Neural progenitor cell (in vitro differentiated cells): ENCODE measurements around the gene ADGRG2. TPM values are rescaled to one million over a fixed set of nuclear protein-coding genes. Genes with fewer than 3 reads are reported as not detected.
"Not testable (repeated sequence)": the region's sequence is repeated elsewhere in the genome, so short reads cannot be mapped to it uniquely, and the experiment has no call there.

Experiments used
- DNase-seq: peaks from one replicate; pipeline ENCODE4 v3.0.0-alpha.2; 2016; ENCODE audit warnings: low spot score
- H2AFZ ChIP-seq: fragments of 200-600 bp; sonication (generic); replicated peaks from 2 replicates; pipeline ENCODE4 v1.6.1; 2016; ENCODE audit warnings: antibody characterized with exemption
- H3F3A ChIP-seq: fragments of 200-600 bp; sonication (generic); 2 replicates; pipeline ENCODE4 v1.6.1; 2016; ENCODE audit warnings: antibody characterized with exemption, low read depth
- H3K27ac ChIP-seq: fragments of 200-600 bp; sonication (generic); 2 replicates; pipeline ENCODE4 v1.5.1; 2016; ENCODE audit warnings: mild to moderate bottlenecking
- H3K27me3 ChIP-seq: fragments of 200-600 bp; sonication (generic); 2 replicates; pipeline ENCODE4 v1.6.1; 2016; ENCODE audit warnings: mild to moderate bottlenecking, moderate library complexity
- H3K36me3 ChIP-seq: fragments of 200-600 bp; sonication (generic); 2 replicates; pipeline ENCODE4 v1.5.1; 2016
- H3K4me1 ChIP-seq: fragments of 200-600 bp; sonication (generic); 2 replicates; pipeline ENCODE4 v1.6.1; 2016; ENCODE audit warnings: mixed run types
- H3K4me2 ChIP-seq: fragments of 200-600 bp; sonication (generic); 2 replicates; pipeline ENCODE4 v1.6.1; 2016
- H3K4me3 ChIP-seq: fragments of 200-600 bp; sonication (generic); 2 replicates; pipeline ENCODE4 v1.5.1; 2016
- H3K79me2 ChIP-seq: fragments of 200-600 bp; sonication (generic); 2 replicates; pipeline ENCODE4 v1.6.1; 2016; ENCODE audit warnings: low read depth
- H3K9ac ChIP-seq: fragments of 200-600 bp; sonication (generic); 2 replicates; pipeline ENCODE4 v1.6.1; 2016
- H3K9me3 ChIP-seq: fragments of 200-600 bp; sonication (generic); 2 replicates; pipeline ENCODE4 v1.5.1; 2016; ENCODE audit warnings: low read depth
- H4K20me1 ChIP-seq: fragments of 200-600 bp; sonication (generic); 2 replicates; pipeline ENCODE4 v1.6.1; 2016; ENCODE audit warnings: low read depth
- H3K27ac Mint-ChIP-seq: 3 replicates; pipeline ENCODE4 v1.8.0; 2021; ENCODE audit warnings: mixed read lengths
- H3K27me3 Mint-ChIP-seq: 2 replicates; pipeline ENCODE4 v1.8.0; 2022; ENCODE audit warnings: low read depth, mild to moderate bottlenecking, inconsistent platforms, moderate library complexity, mixed read lengths; ENCODE audit not compliant: insufficient read depth
- H3K36me3 Mint-ChIP-seq: 3 replicates; pipeline ENCODE4 v1.8.0; 2021; ENCODE audit warnings: mixed read lengths
- H3K4me1 Mint-ChIP-seq: 3 replicates; pipeline ENCODE4 v1.8.0; 2021; ENCODE audit warnings: mixed read lengths
- H3K4me3 Mint-ChIP-seq: 3 replicates; pipeline ENCODE4 v1.8.0; 2021; ENCODE audit warnings: mild to moderate bottlenecking, moderate library complexity, mixed read lengths
- H3K9me3 Mint-ChIP-seq: 3 replicates; pipeline ENCODE4 v1.8.0; 2020; ENCODE audit warnings: mixed read lengths
- CTCF ChIP-seq: fragments of 200-600 bp; sonication (generic); IDR thresholded peaks from 2 replicates; pipeline ENCODE4 v1.5.1; 2017; ENCODE audit warnings: antibody characterized with exemption, mild to moderate bottlenecking
- EZH2 ChIP-seq: fragments of 200-600 bp; sonication (generic); IDR thresholded peaks from 2 replicates; pipeline ENCODE4 v1.6.1; 2017; ENCODE audit warnings: antibody characterized with exemption, mild to moderate bottlenecking, moderate library complexity
- EZH2phosphoT487 ChIP-seq: fragments of 200-600 bp; sonication (generic); IDR thresholded peaks from 2 replicates; pipeline ENCODE4 v1.6.1; 2017; ENCODE audit warnings: antibody characterized with exemption
- total RNA-seq: library from RNA; depleted of rRNA; stranded (reverse); fragments of >200 nt; gene quantifications from 2 replicates; pipeline ENCODE4 v1.2.3, GENCODE V29; 2015; ENCODE audit warnings: low replicate concordance

ADGRG2 gene
- total RNA-seq, 1 donor from 2014 or later = 0.80 TPM

DNA sequence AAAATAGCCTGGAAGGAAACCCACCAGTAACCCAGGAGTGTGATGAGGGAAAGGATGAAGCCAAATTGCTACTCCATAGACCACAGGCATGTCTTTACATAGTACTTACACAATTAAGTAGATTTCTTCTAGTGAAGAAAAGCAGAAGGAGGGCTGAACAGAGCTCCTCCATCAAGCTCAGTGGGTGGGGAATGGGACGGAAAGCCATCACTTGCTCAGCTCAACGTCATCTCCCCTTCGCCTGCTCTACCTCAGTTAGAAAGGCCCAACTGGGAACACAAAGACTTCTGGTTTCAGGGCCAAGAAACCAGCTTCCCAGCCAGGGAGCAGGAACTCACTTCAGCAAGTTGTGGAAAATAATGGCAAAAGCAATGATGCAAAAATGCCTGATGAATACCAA, 36.6 kb downstream of the ADGRG2 start:
- Mint-ChIP-seq H3K9me3 (peaks cover 11% of the 10 kb centered on the region), H3K27me3 (no peaks in the 10 kb centered on the region), H3K27ac (no peak overlapping the region), H3K4me1 (no peaks in the 10 kb centered on the region), H3K4me3 (no peak overlapping the region), H3K36me3 (no peaks in the 10 kb centered on the region)
- no peak for DNase-seq
- Histone ChIP-seq H3K9me3 (no peaks in the 10 kb centered on the region), H3K4me3 (no peak overlapping the region), H3K4me1 (no peaks in the 10 kb centered on the region), H3F3A (no peaks in the 10 kb centered on the region), H3K27ac (no peak overlapping the region), H2AFZ (no peak overlapping the region), H3K36me3 (no peaks in the 10 kb centered on the region), H3K79me2 (no peaks in the 10 kb centered on the region), H4K20me1 (no peaks in the 10 kb centered on the region), H3K9ac (no peak overlapping the region), H3K4me2 (no peak overlapping the region), H3K27me3 (no peaks in the 10 kb centered on the region)
- TF ChIP-seq EZH2phosphoT487 = no peak
- TF ChIP-seq CTCF = no peak
- TF ChIP-seq EZH2 = no peak

DNA sequence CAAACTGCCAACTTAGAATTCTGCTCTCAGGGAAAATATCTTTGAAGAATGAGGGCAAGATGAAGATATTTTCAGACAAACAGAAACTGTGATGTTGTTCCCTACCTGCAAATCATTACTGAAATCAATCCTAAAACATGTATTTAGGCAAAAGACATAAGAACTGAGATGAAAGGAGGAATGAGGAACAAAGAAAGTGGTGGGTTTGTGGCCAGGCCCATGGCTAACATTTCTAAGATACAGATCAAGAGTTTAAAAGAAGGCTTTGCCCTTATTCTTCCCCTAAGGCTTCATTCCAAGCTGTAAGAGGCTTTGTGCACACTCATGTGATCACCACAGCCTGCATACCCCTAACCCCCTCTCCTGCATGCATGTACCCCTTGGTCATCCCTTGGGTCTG, 46.5 kb downstream of the ADGRG2 start:
- Histone ChIP-seq H3K27me3 (no peaks in the 10 kb centered on the region), H3K27ac (no peak overlapping the region), H3F3A (no peaks in the 10 kb centered on the region), H3K79me2 (no peaks in the 10 kb centered on the region), H4K20me1 (no peaks in the 10 kb centered on the region), H2AFZ (no peak overlapping the region), H3K9ac (no peak overlapping the region), H3K4me3 (no peak overlapping the region), H3K4me1 (no peaks in the 10 kb centered on the region), H3K9me3 (no peaks in the 10 kb centered on the region), H3K4me2 (no peak overlapping the region), H3K36me3 (no peaks in the 10 kb centered on the region)
- H3K27ac Mint-ChIP-seq = no peak overlapping the region
- peaks cover 3% of the 10 kb centered on the region for H3K27me3 Mint-ChIP-seq
- no peak overlapping the region for H3K4me3 Mint-ChIP-seq
- TF ChIP-seq EZH2 = no peak
- H3K36me3 Mint-ChIP-seq = no peaks in the 10 kb centered on the region
- H3K4me1 Mint-ChIP-seq = no peaks in the 10 kb centered on the region
- peaks cover 4% of the 10 kb centered on the region for H3K9me3 Mint-ChIP-seq
- DNase-seq = no peak

GRCh38 chrX:19072372-19072771, 49.9 kb downstream of the ADGRG2 start:
- Histone ChIP-seq H2AFZ (no peak overlapping the region), H3K36me3 (no peaks in the 10 kb centered on the region), H3K9ac (no peak overlapping the region), H3F3A (no peaks in the 10 kb centered on the region), H3K4me2 (no peak overlapping the region), H4K20me1 (no peaks in the 10 kb centered on the region), H3K4me1 (no peaks in the 10 kb centered on the region), H3K79me2 (no peaks in the 10 kb centered on the region), H3K27me3 (no peaks in the 10 kb centered on the region), H3K9me3 (no peaks in the 10 kb centered on the region), H3K4me3 (no peak overlapping the region), H3K27ac (no peak overlapping the region)
- no peak overlapping the region for H3K27ac Mint-ChIP-seq
- peaks cover 4% of the 10 kb centered on the region for H3K9me3 Mint-ChIP-seq
- TF ChIP-seq CTCF (no peak), EZH2phosphoT487 (no peak), EZH2 (no peak)
- DNase-seq = no peak
- no peaks in the 10 kb centered on the region for H3K36me3 Mint-ChIP-seq
- H3K27me3 Mint-ChIP-seq = no peaks in the 10 kb centered on the region
- no peaks in the 10 kb centered on the region for H3K4me1 Mint-ChIP-seq
- H3K4me3 Mint-ChIP-seq = no peak overlapping the region

DNA sequence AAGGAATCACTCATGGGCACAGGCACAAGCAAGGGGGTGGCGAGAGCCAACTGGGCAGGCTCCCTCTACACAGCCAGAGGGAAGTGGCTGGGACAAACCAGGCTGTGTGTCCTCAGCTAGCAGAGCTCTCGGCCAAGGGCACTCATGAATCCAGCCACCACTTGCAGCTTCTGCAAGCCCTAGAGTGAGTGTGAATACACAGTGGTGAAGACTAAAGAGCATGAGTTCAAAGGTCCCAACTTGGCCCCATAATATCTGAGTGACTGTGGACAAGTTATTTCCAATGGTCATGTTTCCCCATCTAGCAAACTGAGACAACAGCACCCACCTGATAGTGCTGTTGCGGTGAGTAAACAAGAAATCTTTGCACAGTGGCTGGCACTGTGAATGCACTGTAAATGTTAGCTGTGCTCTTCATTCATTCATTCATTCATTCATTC, 51.7 kb downstream of the ADGRG2 start:
- H3K4me1 Mint-ChIP-seq = no peaks in the 10 kb centered on the region

GRCh38 chrX:19066987-19067386, 55.3 kb downstream of the ADGRG2 start:
- not testable (repeated sequence) for H3K9me3 ChIP-seq, H3K4me1 Mint-ChIP-seq, H3F3A ChIP-seq, H3K4me3 Mint-ChIP-seq, H3K9ac ChIP-seq, H3K36me3 Mint-ChIP-seq, H3K36me3 ChIP-seq, DNase-seq, H4K20me1 ChIP-seq, H3K4me2 ChIP-seq, H3K27ac Mint-ChIP-seq, H3K79me2 ChIP-seq, H2AFZ ChIP-seq, H3K27me3 ChIP-seq, H3K4me1 ChIP-seq, H3K4me3 ChIP-seq, H3K27me3 Mint-ChIP-seq, H3K27ac ChIP-seq
- H3K9me3 Mint-ChIP-seq = peaks cover 12% of the 10 kb centered on the region

More for the DNA sequence above, 51.7 kb downstream of the ADGRG2 start:
- Mint-ChIP-seq H3K4me3 (no peak overlapping the region), H3K27ac (no peak overlapping the region), H3K36me3 (no peaks in the 10 kb centered on the region), H3K9me3 (peaks cover 4% of the 10 kb centered on the region), H3K27me3 (no peaks in the 10 kb centered on the region)
- H2AFZ ChIP-seq = no peak overlapping the region
- TF ChIP-seq CTCF (no peak), EZH2 (no peak), EZH2phosphoT487 (no peak)
- no peaks in the 10 kb centered on the region for H3F3A ChIP-seq
- H3K27ac ChIP-seq = no peak overlapping the region
- H4K20me1 ChIP-seq = no peaks in the 10 kb centered on the region
- no peaks in the 10 kb centered on the region for H3K27me3 ChIP-seq
- H3K9ac ChIP-seq = no peak overlapping the region
- H3K4me3 ChIP-seq = no peak overlapping the region
- H3K4me2 ChIP-seq = no peak overlapping the region
- no peaks in the 10 kb centered on the region for H3K9me3 ChIP-seq
- H3K79me2 ChIP-seq = no peaks in the 10 kb centered on the region
- no peaks in the 10 kb centered on the region for H3K4me1 ChIP-seq
- no peak for DNase-seq
- no peaks in the 10 kb centered on the region for H3K36me3 ChIP-seq
